Right renal pelvis (tissue), 4 donors: ENCODE measurements around the gene ZNF681. TPM values are rescaled to one million over a fixed set of nuclear protein-coding genes. Genes with fewer than 3 reads are reported as not detected.
"Not testable (repeated sequence)": the region's sequence is repeated elsewhere in the genome, so short reads cannot be mapped to it uniquely, and the experiment has no call there.

Experiments
- DNase-seq, 4 donors: peaks; one replicate each; pipeline ENCODE4 v3.0.0-alpha.2; 2013; ENCODE audit warnings: low read depth in 4 of 4, low spot score in 3 of 4, missing footprints in 1 of 4
- polyA plus RNA-seq, 4 donors: library from polyadenylated mRNA; unstranded; fragments of 120-200 nt; gene quantifications; one replicate each; pipeline ENCODE4 v1.2.1, GENCODE V29; 2013; ENCODE audit not compliant: insufficient read length in 4 of 4

The ZNF681 gene
- polyA plus RNA-seq, 4 donors = 5.4 to 10.5 (median 9.1) TPM

DNA sequence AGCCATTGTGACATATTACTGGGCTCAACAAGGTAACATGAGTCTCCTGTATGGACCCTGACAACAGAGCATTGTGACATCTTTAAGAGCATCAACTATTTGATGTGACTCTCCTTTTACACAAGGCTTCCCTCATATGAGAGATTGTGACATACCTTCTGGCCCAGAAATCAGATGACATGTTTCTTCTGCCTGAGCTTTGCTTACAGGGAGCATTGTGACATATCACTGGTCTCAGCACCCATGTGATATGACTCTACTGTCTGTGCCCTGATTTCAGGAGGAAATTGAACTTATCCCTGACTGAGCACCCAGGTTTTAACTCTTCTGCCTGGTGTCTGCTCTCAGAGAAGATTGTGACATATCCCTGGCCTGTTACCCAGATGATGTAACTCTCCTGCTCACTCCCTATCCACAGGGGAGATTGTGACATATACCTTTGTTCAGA is 15.9 kb upstream of the ZNF681 start:
- DNase-seq = no peak

GRCh38 chr19:23774106-23774505 is 15.4 kb upstream of the ZNF681 start:
- no peak for DNase-seq

DNA sequence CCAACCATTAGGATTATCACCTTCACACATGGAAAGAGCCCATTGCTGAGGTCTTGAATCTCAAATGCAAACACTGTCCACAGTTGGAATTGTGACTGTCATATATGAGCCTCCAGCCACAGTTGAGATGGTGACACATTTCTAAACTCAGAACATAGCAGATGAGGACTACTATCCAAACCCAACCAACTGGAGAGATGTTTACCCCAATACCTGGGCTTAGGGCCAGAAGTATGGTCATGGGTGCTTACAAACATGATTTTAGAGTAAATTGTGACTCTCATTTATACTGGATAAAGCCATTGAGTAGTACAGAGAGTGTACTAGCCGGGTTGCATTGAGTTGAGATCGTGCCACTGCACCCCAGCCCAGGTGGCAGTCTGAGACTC is 14.0 kb upstream of the ZNF681 start:
- DNase-seq = no peak

- no peak for DNase-seq
These were observed 13.3 kb upstream of the ZNF681 start for GRCh38 chr19:23771761-23772674.

DNA sequence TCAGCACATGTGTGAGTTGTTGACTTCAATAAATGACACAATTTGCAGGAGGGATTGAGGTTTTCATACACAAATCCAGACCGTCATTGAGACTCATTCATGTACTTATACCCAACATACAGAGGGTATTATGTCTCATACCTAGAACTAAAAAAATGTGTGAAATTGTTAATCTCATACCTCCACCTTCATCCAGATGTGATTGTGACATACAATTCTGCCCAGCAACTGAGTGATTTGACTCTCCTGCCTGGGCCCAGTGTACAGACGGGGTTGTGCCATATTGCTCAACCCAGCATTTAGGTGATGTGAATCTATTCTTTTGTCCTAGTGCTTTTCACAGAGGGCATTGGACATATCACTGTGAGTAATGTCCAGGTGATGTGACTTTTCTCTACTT is 12.6 kb upstream of the ZNF681 start:
- no peak for DNase-seq

DNA sequence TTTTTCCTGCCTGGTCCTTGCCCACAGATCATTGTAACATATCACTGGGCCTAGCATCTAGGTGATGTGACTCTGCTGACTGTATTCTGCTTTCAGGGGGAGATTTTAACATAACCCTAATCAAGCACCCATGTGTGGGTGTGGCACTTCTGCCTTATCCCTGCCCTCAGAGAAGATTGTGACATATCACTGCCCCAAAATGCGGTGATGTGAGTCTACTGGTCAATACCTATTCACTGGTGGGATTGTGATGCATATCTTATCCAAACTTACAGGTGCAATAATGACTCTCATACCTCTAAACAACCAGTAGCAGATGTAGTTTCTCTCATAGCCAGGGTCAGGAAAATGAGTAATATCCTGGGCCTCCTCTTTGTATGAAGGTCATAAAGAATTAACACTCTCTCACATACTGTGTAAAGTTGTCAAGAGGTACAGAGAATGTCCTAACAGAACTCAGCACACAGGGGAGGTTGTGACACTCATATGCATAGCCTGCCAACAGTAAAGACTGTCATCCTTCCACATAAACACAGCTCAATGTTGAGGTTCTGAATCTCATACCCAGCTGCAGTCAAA is 12.1 kb upstream of the ZNF681 start:
- DNase-seq = no peak

- DNase-seq = no peak
These were observed 11.2 kb upstream of the ZNF681 start for GRCh38 chr19:23769691-23770468.

DNA sequence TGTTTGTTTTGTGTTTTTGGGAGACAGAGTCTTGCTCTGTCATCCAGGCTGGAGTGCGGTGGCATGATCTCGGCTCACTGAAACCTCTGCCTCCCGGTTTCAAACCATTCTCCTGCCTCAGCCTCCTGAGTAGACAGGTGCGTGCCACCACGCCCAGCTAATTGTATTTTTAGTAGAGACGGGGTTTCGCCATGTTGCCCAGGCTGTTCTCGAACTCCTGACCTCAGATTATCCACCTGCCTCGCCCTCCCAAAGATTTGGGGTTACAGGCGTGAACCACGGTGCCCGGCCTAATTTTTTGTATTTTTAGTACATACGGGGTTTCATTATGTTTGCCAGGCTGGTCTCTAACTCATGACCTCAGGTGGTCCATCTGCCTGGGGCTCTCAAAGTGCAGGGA is 8.3 kb upstream of the ZNF681 start:
- no peak for DNase-seq

DNA sequence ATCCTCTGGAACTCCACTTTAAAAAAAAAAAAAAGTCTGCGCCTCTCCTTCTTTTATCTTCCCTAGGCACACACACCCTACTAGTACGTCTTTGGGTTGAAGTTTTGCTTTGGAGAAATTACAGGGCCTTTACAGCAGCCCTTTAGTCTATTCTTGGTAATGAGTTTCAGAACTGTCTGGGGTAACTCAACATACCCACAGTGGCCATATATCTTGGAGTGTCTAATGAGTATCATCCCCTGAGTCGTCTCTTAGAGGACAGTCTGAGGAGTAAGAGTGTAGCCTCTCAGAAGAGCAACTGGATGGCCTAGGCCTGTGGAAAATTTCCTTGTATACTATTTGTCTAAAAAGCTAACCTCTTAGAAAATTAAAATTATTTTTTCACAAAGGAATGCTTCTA is 6.1 kb upstream of the ZNF681 start:
- no peak for DNase-seq

DNA sequence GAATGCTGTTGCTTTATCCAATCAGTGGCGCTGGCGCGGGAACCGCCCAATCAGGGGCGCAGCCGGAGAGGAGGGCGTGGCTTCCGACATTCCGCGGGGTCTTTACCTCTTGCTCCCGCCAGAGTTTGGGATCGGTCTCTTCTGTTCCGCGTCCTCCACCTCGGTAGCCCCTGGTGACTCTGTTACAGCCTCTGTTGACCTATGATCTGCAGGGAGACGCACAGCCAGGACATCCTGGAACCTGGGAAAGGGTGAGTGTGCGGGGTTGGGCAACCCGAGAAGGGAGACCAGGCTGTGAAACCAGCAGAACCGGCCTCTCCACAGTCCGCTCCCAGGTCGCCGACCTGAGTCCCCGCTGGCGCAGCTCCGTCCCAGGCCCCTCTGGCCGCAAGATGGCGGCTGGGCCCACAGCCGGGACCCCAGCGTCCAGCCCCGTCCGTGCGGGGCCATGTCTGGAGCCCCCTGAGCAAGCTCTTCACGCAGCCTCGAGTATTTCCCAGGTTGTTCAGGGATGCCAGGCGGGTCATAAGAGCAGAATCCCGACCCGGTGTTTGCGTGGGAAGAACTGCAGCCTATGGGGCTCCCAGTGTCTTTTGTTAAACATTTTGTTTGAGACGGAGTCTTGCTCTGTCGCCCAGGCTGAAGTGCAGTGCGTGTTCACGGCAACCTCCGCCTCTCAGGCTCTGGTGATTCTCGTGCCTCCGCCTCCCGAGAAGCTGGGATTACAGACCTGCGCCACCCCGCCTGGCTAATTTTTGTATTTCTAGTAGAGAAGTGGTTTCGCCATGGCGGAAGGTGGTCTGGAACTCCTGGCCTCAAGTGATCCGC is 4.4 kb upstream of the ZNF681 start:
- DNase-seq = peak; percentile 73 to 79 (median 76)

- DNase-seq = no peak
These were observed 3.8 kb upstream of the ZNF681 start for GRCh38 chr19:23762548-23762883.

GRCh38 chr19:23760326-23760725 is 1.6 kb upstream of the ZNF681 start:
- DNase-seq = not testable (repeated sequence)

DNA sequence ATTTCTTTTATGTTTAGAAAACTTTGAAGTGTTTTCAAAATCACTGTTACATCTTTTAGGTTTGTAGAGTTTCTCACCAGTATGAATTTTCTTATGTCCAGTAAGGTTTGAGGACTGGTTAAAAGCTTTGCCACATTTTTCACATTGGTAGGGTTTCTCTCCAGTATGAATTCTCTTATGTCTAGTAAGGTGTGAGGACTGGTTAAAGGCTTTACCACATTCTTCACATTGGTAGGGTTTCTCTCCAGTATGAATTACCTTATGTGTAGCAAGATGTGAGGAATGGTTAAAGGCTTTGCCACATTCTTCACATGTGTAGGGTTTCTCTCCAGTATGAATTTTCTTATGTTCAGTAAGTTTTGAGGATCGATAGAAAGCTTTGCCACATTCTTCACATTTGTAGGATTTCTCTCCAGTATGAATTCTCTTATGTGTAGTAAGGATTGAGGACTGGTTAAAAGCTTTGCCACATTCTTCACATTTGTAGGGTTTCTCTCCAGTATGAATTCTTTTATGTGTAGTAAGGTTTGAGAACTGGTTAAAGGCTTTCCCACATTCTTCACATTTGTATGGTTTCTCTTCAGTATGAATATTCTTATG is 15.0 kb downstream of the ZNF681 start:
- not testable (repeated sequence) for DNase-seq

GRCh38 chr19:23730729-23731465 is 27.8 kb downstream of the ZNF681 start:
- not testable (repeated sequence) for DNase-seq

- DNase-seq = not testable (repeated sequence)
These were observed 34.5 kb downstream of the ZNF681 start for GRCh38 chr19:23724161-23724560.

GRCh38 chr19:23718802-23719201 is 39.9 kb downstream of the ZNF681 start:
- DNase-seq = no peak

GRCh38 chr19:23716792-23717191 is 41.9 kb downstream of the ZNF681 start:
- DNase-seq = no peak

DNA sequence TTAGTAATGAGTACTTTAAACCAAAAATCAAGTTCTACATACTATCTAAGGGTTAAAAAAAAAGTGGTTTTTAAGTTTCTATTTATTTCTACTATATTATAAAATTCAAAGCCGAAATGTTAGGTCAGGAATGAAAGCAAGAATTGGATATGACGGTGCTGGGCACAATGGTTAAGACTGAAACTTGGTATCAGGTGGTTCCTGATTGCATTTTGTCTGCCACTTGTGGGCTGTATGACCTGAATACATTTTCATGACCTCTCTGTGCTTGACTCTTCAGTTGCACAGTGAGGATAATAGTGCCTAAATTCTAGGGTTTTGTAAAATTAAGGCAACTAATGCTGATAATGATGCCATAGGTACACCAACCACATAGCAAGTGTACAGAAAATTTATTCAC is 49.3 kb downstream of the ZNF681 start:
- DNase-seq = no peak

GRCh38 chr19:23706657-23707056 is 52.0 kb downstream of the ZNF681 start:
- no peak for DNase-seq

GRCh38 chr19:23699521-23699860 is 59.2 kb downstream of the ZNF681 start:
- no peak for DNase-seq
